ENCODE results near the gene CCR6.

- TF ChIP-seq EZH2 (IDR thresholded peaks at IDR 0.05; ENCODE audit: borderline replicate concordance, control insufficient read depth, low read depth, low read length) = no peak
- TF ChIP-seq CTCF (IDR thresholded peaks at IDR 0.05 in 2 of 3, conservative IDR thresholded peaks at IDR 0.05 in 1 of 3; ENCODE audit: control insufficient read depth in 2 of 3, extremely low read depth in 1 of 3, insufficient read depth in 1 of 3, low read depth in 3 of 3, low read length in 3 of 3) = no peak
- TF ChIP-seq CHD1 (IDR thresholded peaks at IDR 0.05; ENCODE audit: low read depth, low read length) = no peak
- TF ChIP-seq ETV6 (conservative IDR thresholded peaks at IDR 0.05 in 1 of 2, IDR thresholded peaks at IDR 0.05 in 1 of 2; ENCODE audit: borderline replicate concordance in 1 of 2, low read depth in 1 of 2) = no peak
- no peak for TF ChIP-seq EP300 (IDR thresholded peaks at IDR 0.05; ENCODE audit: borderline replicate concordance in 1 of 2, control insufficient read depth in 1 of 2, low read depth in 2 of 2, low read length in 2 of 2)
- no peak for TF ChIP-seq POLR2AphosphoS2 (IDR thresholded peaks at IDR 0.05; ENCODE audit: low read depth, low read length)
- TF ChIP-seq, protein P1, sequence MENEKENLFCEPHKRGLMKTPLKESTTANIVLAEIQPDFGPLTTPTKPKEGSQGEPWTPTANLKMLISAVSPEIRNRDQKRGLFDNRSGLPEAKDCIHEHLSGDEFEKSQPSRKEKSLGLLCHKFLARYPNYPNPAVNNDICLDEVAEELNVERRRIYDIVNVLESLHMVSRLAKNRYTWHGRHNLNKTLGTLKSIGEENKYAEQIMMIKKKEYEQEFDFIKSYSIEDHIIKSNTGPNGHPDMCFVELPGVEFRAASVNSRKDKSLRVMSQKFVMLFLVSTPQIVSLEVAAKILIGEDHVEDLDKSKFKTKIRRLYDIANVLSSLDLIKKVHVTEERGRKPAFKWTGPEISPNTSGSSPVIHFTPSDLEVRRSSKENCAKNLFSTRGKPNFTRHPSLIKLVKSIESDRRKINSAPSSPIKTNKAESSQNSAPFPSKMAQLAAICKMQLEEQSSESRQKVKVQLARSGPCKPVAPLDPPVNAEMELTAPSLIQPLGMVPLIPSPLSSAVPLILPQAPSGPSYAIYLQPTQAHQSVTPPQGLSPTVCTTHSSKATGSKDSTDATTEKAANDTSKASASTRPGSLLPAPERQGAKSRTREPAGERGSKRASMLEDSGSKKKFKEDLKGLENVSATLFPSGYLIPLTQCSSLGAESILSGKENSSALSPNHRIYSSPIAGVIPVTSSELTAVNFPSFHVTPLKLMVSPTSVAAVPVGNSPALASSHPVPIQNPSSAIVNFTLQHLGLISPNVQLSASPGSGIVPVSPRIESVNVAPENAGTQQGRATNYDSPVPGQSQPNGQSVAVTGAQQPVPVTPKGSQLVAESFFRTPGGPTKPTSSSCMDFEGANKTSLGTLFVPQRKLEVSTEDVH (IDR thresholded peaks at IDR 0.05; ENCODE audit: low read depth, partially characterized antibody) = no peak
- no peak for TF ChIP-seq NFXL1 (IDR thresholded peaks at IDR 0.05; ENCODE audit: borderline replicate concordance)
Measured at GRCh38 chr6:167139761-167140160, 16.9 kb downstream of the CCR6 start.

Measured in GM12878 (cell line).